Dedifferentiated amniotic fluid mesenchymal stem cell (primary cell): ENCODE results near the gene TIRAP.

Source experiments
- DNase-seq: peaks from one replicate; pipeline ENCODE4 v3.0.0-alpha.2; 2016; ENCODE audit errors: extremely low spot score

Gene TIRAP

GRCh38 chr11:126327281-126328000 lies 44.5 kb downstream of the TIRAP start:
- DNase-seq = no peak

DNA sequence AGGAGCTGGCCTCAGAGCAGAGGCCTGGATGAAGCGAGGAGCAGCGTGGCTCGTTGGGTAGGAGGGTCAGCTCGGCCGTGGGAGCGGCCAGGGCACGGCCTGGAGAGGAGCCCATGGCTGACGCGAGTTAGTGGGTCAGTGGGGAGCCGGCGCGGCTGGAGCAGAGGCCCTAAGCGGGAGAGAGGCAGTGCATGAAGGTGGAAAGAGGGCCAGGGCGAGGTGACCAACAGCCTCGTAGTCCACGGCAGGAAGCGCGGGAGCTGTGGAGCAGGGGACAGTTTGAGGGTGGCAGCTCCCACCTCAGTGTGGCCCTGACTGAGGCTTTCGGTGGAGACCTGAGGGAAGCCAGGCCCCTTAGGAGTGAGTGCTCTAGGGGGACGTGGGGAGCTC lies 45.1 kb downstream of the TIRAP start:
- DNase-seq = no peak

- DNase-seq = no peak
These were observed 45.6 kb downstream of the TIRAP start for GRCh38 chr11:126328444-126328843.

DNA sequence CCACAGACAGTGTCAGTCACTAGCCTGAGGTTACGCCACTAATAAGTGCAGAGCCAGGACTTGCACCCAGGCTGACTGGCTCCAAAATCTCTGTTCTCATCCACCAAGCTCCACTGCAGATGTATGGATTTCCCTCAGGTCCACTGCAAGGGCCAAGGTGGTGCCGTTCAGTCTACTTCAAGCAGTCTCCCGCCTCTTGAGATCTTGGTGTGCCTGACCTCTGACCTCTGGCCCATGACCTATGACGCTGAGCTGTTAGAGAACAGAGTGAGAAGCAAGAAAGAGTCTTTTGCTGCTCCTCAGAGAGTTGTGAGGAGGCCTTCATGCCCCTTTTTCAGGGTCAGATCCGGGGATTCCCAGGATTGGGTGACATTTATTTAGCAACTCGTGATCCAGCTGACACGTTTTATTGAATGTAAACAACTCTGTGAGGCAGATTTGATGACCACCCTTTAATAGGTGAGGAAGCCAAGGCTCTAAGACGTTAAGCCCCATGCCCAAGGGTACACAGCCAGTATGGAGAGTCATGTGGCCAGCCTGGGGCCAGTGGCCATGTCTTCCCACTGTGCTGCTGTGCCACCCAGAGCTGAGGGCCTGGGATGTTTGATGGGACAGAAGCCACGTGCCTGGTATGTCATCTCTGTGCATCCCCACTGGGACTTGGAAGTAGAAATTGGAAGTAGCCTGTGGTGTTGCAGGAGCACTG lies 46.2 kb downstream of the TIRAP start:
- no peak for DNase-seq

DNA sequence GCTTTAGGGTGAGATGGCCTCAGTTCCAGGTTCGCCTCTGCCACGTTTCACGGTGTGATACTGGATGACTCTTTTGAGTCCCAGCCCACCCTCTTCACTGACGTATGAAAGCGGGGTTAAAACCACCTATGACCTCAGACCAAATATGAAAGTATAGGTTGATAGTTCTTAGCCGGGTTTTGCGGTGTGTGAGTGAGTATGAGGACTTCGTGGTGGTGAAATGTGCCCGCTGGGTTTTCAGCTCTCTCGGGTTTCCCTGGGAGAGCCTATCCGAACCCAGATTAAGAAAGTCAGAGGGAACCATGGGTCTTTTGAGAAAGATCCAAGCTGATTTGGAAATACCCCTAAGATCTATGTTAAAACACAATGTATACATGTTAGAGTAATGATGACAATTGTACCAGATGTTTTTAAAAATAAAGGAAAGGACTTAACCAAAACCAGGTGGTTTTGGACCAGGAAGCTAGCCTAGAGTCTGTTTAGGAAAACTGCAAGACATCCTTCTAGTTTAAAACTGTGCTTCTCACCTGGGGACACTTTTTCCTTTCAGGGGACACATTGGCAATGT lies 46.8 kb downstream of the TIRAP start:
- DNase-seq = no peak

- no peak for DNase-seq
These were observed 48.4 kb downstream of the TIRAP start for GRCh38 chr11:126331286-126331685.

DNA sequence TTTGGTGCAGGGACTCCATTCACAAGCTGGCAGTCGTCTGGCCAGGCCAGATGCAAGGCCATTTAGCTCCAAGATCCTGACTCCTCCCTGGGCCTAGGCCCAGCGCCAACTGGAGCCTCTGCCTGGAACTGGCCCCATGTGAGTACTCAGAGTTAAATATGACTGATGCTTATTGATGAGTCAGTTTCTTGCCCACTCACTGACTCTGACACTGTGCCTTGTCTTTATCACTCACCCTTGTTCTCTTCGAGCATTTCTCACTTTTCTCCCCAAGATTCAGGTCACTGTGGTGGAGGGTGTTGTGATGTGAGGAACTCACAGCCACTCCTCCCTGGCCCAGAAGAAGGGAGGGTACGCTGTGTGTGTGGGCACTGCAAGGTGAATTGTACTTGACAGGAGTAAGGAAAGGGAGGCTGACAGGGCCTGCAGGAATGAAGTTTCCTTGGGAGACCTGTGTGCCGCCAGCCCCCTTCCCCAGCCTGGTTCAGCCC lies 49.4 kb downstream of the TIRAP start:
- peak; percentile 68 for DNase-seq

GRCh38 chr11:126333142-126333541 lies 50.2 kb downstream of the TIRAP start:
- no peak for DNase-seq

DNA sequence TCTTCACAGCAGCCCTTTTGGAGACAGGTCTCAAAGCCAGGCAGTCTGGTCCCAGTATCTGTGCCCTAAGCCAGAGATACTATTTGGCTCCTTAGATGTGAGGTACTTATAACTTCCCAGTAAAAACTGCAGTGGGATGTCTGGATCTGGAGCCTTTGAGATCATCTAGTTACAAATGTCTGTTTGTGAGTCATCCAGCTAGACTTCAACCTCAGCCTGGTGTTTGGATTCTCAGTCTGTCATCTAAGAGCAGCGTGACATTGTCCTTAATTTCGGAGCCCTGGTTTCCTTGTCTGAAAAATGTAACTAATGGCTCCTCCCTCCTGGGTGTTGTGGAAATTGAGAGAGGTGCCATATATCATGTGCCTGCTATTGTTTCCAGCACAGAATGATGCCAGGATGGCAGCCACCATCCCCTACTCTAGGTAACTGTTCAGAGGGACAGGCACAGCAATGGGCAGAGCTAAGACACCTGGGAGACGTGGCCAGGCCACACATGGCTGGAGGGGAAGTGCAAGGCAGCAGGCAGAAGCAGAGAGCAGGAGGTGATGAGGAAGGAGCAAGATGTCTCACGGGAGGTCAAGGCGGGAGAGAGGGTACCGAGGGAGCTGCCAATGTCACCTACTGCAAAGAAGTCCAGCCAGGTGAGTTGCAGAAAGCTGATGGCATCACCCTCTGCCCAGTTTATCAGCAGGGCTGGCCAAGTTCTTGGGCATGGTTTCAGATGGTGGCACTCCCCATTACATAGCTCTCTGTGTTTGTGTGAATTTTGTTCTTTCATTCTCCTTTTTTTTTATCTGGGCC lies 52.0 kb downstream of the TIRAP start:
- no peak for DNase-seq

DNA sequence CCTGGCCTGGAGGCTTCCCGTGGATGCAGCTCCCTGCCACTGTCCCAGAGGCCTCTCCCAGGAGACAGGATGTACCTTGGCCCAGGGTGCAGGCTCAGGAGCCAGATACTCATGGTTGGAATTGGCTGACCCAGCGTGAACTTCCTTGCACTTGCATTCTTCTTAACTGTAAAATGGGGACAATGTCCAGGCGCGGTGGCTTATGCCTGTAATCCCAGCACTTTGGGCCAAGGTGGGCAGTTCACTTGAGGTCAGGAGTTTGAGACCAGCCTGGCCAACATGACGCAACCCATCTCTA lies 52.5 kb downstream of the TIRAP start:
- DNase-seq = no peak

- DNase-seq = no peak
These were observed 53.2 kb downstream of the TIRAP start for GRCh38 chr11:126336138-126336541.

DNA sequence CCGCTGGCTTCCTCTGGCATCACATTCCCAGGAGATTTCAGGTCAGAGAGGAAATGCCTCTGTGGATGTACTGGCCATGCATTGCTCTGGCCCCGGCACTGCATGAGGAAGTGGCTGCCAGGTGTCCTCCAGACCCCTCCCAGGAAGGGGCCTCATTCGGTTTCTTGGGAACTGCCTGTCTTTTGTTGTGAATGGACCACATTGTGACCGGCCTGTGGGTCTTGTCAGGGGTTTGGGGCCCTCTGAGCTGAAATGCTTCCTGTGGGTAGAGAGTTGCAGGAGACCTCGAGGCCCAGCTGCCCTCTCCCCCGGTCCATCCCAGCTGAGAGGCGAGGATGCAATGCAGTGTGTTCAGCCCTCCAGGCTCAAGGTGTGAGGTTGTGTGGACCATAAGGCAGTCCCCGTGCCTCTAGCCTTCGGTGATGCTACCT lies 53.8 kb downstream of the TIRAP start:
- DNase-seq = no peak

DNA sequence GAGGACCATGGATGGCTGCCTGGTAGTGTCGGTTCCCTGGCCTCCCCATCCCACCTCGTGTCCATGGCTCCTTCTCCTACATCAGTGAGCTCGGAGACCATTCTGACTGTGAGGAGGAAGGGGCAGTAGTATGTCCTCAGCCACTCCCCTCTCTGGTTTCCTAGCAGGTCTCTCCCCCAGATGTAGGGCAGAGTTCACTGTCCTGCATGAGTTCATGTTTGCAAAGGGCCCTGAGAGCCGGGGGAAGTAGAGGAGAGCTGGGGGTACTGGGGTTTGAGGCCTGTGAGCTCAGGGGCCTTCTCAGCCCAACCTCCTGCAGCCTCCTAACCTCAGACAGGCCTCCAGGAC lies 54.2 kb downstream of the TIRAP start:
- DNase-seq = no peak

DNA sequence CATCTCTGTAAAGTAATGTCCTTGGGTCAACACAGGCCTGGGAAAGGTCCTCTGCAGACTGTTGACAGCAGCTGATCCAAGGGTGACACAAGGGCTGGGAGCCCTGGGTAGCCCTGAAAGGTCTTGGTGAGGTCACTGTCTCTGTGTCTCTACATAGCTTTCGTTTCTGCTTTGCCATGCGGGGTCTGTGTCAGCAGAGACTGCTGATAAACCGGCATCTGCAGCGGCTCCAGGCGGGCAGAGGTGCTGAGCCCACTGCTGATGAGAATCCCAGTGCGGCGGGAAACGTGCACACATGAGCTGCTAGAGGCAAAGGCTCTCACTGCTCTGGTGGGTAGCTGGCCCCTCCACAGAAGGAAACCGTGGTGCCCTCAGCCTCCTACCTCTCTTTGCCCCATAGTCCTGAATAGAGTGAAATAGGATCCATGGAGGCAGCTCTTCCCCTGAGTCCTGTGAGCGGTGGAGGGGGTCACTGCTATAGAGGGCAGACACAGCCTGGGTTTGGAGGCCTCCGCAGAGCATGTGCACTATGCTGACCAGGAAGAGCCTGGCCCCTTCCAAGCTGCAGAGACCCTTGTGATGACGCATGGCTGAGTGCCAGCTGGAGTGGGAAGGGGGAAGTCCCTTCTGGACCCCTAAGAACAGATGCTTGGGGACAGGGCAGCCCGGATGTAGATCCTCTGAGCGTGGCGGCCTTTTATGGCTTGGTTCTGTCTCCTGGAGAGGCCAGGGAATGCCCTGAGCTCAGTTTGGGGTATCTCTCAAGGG lies 54.8 kb downstream of the TIRAP start:
- no peak for DNase-seq

DNA sequence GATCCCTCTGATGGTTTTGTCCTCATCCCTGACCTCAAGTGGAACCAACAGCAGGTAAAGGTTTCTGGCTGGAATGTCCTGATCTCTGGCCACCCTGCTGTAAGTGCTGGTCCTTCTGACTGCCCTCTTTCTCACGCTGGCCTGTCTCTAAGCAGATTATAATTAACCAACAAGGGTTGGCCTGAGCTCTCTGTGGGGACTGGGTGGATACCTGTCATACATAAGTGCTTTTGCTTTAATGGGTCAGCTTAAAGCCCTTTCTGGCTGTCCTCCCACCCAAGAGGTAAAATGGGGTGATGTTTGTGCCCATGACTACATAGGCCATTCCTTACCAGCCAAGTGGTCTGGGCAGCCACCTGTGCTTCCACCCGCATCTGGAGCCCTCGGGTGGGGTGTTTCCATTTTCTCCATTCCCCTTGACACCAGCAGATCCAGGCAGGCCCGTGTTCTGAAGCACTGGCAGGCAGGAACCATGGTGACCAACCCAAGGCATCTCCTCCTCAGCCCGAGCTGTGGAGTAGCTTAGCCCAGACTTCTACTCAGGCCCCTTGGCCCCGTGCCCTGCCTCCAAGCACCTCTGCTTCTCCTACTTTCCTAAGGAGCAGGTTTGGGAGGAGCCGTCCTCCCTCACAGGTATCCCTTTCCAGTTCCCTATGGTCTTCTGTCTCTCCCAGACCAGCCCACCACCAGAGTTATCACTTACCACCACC lies 55.6 kb downstream of the TIRAP start:
- DNase-seq = no peak

GRCh38 chr11:126339073-126339862 lies 56.4 kb downstream of the TIRAP start:
- no peak for DNase-seq

DNA sequence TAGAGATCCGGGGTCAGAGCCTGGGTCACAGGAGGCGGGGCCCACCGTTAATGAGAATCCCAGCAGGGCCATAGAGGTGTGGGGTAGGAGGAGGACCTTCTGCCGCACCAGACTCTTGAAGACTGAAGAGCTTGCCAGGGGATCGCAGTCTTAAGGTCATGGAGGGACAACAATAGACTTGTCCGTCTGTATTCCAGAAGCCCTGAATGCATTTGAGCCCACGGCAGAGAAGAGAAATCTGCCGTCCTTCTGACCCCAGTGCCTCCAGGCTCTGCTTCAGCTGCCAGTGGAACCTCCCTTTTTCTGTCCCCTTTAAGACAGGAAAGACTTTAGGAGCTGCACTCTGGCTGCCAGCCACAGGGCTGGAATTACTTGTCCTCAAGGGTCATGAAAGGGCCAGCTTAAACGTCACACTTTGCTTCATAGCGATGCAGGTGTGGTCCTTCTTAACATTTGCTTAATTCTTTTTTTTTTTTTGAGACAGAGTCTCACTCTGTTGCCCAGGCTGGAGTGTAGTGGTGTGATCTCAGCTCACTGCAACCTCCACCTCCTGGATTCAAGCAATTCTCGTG lies 57.1 kb downstream of the TIRAP start:
- no peak for DNase-seq

- DNase-seq = no peak
These were observed 58.2 kb downstream of the TIRAP start for GRCh38 chr11:126340960-126341606.

DNA sequence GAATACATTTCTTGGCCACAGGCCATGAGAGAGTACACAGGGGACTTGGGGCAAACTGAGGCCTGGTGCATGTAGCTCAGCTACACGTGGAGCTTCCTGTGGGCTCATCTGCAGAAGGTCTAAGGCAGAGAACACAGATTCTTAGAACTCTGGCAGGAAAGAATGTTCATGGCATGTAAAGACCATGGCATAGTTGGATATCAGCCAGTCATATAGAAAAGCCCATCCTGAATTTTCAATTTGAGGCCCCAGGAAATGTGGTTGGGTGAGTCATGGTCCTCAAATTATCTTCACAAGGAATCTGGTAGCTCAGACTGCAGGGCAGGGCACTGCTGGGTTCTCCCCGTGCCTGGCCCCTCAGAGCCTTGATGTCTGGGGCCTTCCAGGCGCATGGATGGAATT lies 58.9 kb downstream of the TIRAP start:
- DNase-seq = peak; percentile 61
